MM.1S (cell line): ENCODE results near the gene TMEM33.

Experiments used
- EZH2phosphoT487 ChIP-seq: fragments of 300-600 bp; sonication (generic); IDR thresholded peaks from 2 replicates; pipeline ENCODE4 v1.6.1; 2018; ENCODE audit warnings: antibody characterized with exemption, low read length
- TF ChIP-seq, protein P1 (sequence below): fragments of 300-600 bp; sonication (generic); IDR thresholded peaks from 2 replicates; pipeline ENCODE4 v1.5.1; 2016; ENCODE audit warnings: antibody characterized with exemption, low read length, mixed read lengths

DNA sequence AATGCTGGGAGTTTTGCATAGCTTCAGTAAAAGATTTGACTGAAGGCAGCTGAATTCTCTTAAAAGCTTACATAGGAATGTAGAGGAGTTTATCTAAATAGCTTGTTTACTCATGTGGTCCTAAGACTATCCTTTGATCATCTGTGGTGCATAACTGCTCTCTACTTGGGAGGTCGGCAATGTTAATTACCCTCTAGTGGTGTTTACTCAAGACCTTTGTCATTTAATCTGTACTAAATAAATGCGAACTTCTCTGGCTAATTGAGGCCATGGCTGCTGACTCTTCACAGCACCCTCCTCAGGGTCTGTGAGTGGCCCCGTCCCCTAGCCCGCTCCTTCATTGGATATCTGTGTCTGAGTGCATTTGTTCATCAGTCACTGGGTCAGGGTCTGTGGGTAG lies 13.8 kb upstream of the TMEM33 start:
- TF ChIP-seq, protein P1, sequence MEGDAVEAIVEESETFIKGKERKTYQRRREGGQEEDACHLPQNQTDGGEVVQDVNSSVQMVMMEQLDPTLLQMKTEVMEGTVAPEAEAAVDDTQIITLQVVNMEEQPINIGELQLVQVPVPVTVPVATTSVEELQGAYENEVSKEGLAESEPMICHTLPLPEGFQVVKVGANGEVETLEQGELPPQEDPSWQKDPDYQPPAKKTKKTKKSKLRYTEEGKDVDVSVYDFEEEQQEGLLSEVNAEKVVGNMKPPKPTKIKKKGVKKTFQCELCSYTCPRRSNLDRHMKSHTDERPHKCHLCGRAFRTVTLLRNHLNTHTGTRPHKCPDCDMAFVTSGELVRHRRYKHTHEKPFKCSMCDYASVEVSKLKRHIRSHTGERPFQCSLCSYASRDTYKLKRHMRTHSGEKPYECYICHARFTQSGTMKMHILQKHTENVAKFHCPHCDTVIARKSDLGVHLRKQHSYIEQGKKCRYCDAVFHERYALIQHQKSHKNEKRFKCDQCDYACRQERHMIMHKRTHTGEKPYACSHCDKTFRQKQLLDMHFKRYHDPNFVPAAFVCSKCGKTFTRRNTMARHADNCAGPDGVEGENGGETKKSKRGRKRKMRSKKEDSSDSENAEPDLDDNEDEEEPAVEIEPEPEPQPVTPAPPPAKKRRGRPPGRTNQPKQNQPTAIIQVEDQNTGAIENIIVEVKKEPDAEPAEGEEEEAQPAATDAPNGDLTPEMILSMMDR, result no peak
- no peak for TF ChIP-seq EZH2phosphoT487
